NCI-H524 (cell line): ENCODE measurements around the gene ADRB2.
"Not testable (repeated sequence)": the region's sequence is repeated elsewhere in the genome, so short reads cannot be mapped to it uniquely, and the experiment has no call there.

Source experiments
- DNase-seq, 2 experiments: peaks; one replicate each; lab custom pipeline; 2025; lab: John Stamatoyannopoulos, UW

Gene ADRB2

GRCh38 chr5:148856009-148856367 is 29.6 kb downstream of the ADRB2 start:
- no peak for DNase-seq

GRCh38 chr5:148856424-148856823 is 30.0 kb downstream of the ADRB2 start:
- DNase-seq = no peak

GRCh38 chr5:148857474-148857873 is 31.1 kb downstream of the ADRB2 start:
- DNase-seq = no peak

- DNase-seq = no peak
Observed at GRCh38 chr5:148858106-148858505, 31.7 kb downstream of the ADRB2 start.

GRCh38 chr5:148858547-148858946 is 32.1 kb downstream of the ADRB2 start:
- no peak for DNase-seq

GRCh38 chr5:148859703-148860102 is 33.3 kb downstream of the ADRB2 start:
- DNase-seq = no peak

GRCh38 chr5:148860599-148860998 is 34.2 kb downstream of the ADRB2 start:
- DNase-seq = no peak

- no peak for DNase-seq
Observed at GRCh38 chr5:148861088-148861487, 34.7 kb downstream of the ADRB2 start.

GRCh38 chr5:148861696-148862095 is 35.3 kb downstream of the ADRB2 start:
- no peak for DNase-seq

- DNase-seq = no peak
Observed at GRCh38 chr5:148864113-148864841, 37.9 kb downstream of the ADRB2 start.

GRCh38 chr5:148866024-148866423 is 39.6 kb downstream of the ADRB2 start:
- DNase-seq = no peak

- DNase-seq = no peak
Observed at GRCh38 chr5:148873120-148873519, 46.7 kb downstream of the ADRB2 start.

- DNase-seq = no peak
Observed at GRCh38 chr5:148873690-148874485, 47.5 kb downstream of the ADRB2 start.

- DNase-seq = no peak
Observed at GRCh38 chr5:148875205-148875875, 48.9 kb downstream of the ADRB2 start.

- DNase-seq = not testable (repeated sequence)
Observed at GRCh38 chr5:148877436-148877835, 51.0 kb downstream of the ADRB2 start.
